Hematopoietic multipotent progenitor cell (in vitro differentiated cells): ENCODE measurements around the gene KCNAB2. TPM values are rescaled to one million over a fixed set of nuclear protein-coding genes. Genes with fewer than 3 reads are reported as not detected.

ENCODE experiments used
- DNase-seq, 3 donors: peaks; one replicate each; pipeline ENCODE4 v3.0.0-alpha.2; 2011 to 2015; ENCODE audit warnings: low read depth in 2 of 3, low spot score in 2 of 3
- total RNA-seq: library from RNA; depleted of rRNA; stranded (reverse); fragments of >200 nt; gene quantifications from one replicate; pipeline ENCODE4 v1.2.3, GENCODE V29; 2012

KCNAB2 gene
- total RNA-seq, 1 donor, result 96.4 TPM

GRCh38 chr1:6124746-6125365 lies 79.2 kb downstream of the KCNAB2 start:
- DNase-seq, result no peak

GRCh38 chr1:6125366-6125765 lies 79.7 kb downstream of the KCNAB2 start:
- DNase-seq, result no peak

GRCh38 chr1:6126028-6126427 lies 80.3 kb downstream of the KCNAB2 start:
- DNase-seq, result no peak

- no peak for DNase-seq
Measured at GRCh38 chr1:6126521-6127067, 80.9 kb downstream of the KCNAB2 start.

- DNase-seq, result peak; percentile 26 to 85 (median 78)
Measured at GRCh38 chr1:6127587-6128163, 82.0 kb downstream of the KCNAB2 start.

GRCh38 chr1:6128276-6129081 lies 82.8 kb downstream of the KCNAB2 start:
- DNase-seq, result no peak

GRCh38 chr1:6129313-6129712 lies 83.6 kb downstream of the KCNAB2 start:
- no peak for DNase-seq

GRCh38 chr1:6130036-6130435 lies 84.3 kb downstream of the KCNAB2 start:
- DNase-seq, result no peak

- no peak for DNase-seq
Measured at GRCh38 chr1:6130596-6130995, 84.9 kb downstream of the KCNAB2 start.

GRCh38 chr1:6131561-6131960 lies 85.9 kb downstream of the KCNAB2 start:
- DNase-seq, result no peak

GRCh38 chr1:6133146-6133895 lies 87.6 kb downstream of the KCNAB2 start:
- no peak for DNase-seq

GRCh38 chr1:6134206-6134605 lies 88.5 kb downstream of the KCNAB2 start:
- DNase-seq, result no peak

GRCh38 chr1:6134741-6135510 lies 89.2 kb downstream of the KCNAB2 start:
- DNase-seq, result no peak

GRCh38 chr1:6136516-6137220 lies 91.0 kb downstream of the KCNAB2 start:
- DNase-seq, result no peak

GRCh38 chr1:6137758-6138157 lies 92.1 kb downstream of the KCNAB2 start:
- no peak for DNase-seq

GRCh38 chr1:6140413-6140812 lies 94.7 kb downstream of the KCNAB2 start:
- no peak for DNase-seq

GRCh38 chr1:6141592-6141991 lies 95.9 kb downstream of the KCNAB2 start:
- peak in 2 of 3 donors; percentile 60 to 62 for DNase-seq

GRCh38 chr1:6142036-6142621 lies 96.4 kb downstream of the KCNAB2 start:
- no peak for DNase-seq

GRCh38 chr1:6142734-6143133 lies 97.0 kb downstream of the KCNAB2 start:
- no peak for DNase-seq
